GM06990 (cell line): ENCODE results near the gene ARHGAP23.
"Not testable (repeated sequence)": the region's sequence is repeated elsewhere in the genome, so short reads cannot be mapped to it uniquely, and the experiment has no call there.

Experiments used
- DNase-seq: peaks from one replicate; pipeline ENCODE4 v3.0.0-alpha.2; 2011; ENCODE audit not compliant: insufficient read length; ENCODE audit errors: extremely low read depth
- H3K27me3 ChIP-seq: replicated peaks from 2 replicates; pipeline ENCODE4 v1.6.0; 2011; ENCODE audit warnings: low read length; ENCODE audit not compliant: control insufficient read depth, insufficient read depth
- H3K36me3 ChIP-seq: 2 replicates; pipeline ENCODE4 v1.5.1; 2011; ENCODE audit warnings: low read length; ENCODE audit not compliant: control insufficient read depth, insufficient read depth
- H3K4me3 ChIP-seq: replicated peaks from 2 replicates; pipeline ENCODE4 v1.5.1; 2011; ENCODE audit warnings: low read depth, mild to moderate bottlenecking, control low read depth, low read length
- TF ChIP-seq, protein P1 (sequence below): IDR thresholded peaks from 2 replicates; pipeline ENCODE4 v1.5.1; 2011; ENCODE audit warnings: low read length, control low read depth, mild to moderate bottlenecking, inconsistent platforms; ENCODE audit not compliant: insufficient read depth, poor library complexity, severe bottlenecking

The ARHGAP23 gene

DNA sequence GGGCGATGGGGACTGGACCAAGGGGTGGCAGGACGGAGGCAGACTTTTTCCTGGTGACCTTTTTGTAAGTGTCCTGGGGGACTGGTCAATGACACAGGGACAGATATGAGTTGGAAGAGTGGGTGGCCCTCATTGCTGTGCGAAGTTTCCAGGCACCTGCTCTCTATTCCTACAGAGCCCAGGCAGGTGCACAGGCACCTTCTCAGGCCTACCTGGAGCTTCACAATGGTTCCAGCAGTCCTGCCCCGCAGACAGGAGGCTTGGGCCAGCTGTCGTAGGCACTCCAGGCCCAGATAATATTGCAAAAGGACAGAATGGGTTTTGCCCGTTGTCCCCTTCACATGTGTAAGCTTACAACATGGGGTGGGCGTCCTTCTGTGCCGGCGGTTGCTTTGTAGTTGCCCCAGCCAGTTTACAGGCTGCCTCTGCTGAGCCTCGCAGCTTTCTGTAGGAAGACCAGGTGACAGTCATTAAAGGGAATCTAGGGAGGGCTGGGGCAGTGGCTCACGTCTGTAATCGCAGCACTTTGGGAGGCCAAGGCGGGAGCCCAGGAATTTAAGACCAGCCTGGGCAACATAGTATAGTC, 84.3 kb downstream of the ARHGAP23 start:
- H3K36me3 ChIP-seq, result no peaks in the 10 kb centered on the region
- H3K27me3 ChIP-seq, result no peaks in the 10 kb centered on the region; the same call in 1 of the 2 replicates
- DNase-seq, result no peak
- TF ChIP-seq, protein P1, sequence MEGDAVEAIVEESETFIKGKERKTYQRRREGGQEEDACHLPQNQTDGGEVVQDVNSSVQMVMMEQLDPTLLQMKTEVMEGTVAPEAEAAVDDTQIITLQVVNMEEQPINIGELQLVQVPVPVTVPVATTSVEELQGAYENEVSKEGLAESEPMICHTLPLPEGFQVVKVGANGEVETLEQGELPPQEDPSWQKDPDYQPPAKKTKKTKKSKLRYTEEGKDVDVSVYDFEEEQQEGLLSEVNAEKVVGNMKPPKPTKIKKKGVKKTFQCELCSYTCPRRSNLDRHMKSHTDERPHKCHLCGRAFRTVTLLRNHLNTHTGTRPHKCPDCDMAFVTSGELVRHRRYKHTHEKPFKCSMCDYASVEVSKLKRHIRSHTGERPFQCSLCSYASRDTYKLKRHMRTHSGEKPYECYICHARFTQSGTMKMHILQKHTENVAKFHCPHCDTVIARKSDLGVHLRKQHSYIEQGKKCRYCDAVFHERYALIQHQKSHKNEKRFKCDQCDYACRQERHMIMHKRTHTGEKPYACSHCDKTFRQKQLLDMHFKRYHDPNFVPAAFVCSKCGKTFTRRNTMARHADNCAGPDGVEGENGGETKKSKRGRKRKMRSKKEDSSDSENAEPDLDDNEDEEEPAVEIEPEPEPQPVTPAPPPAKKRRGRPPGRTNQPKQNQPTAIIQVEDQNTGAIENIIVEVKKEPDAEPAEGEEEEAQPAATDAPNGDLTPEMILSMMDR, result no peak
- no peak overlapping the region for H3K4me3 ChIP-seq

DNA sequence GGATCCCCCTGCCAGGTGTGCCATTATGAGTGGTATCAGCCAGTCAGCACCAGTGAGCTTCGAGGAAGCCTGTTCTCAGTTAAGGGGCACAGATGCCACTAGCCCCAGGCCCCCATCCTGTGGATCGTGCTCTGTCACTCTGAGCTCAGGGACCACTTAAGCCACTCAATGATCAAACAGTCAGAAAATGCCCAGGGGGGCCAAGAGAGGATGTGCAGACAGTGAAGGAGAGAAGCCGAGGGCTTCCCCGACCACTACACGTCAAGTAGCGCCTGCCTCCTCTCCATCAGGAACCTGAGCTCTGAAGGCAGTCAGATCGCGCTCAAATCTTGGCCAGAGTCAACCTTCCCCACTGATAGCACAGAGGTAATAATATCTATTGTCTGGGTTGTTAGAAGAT, 98.3 kb downstream of the ARHGAP23 start:
- H3K36me3 ChIP-seq, H3K27me3 ChIP-seq, H3K4me3 ChIP-seq, DNase-seq: not testable (repeated sequence)

DNA sequence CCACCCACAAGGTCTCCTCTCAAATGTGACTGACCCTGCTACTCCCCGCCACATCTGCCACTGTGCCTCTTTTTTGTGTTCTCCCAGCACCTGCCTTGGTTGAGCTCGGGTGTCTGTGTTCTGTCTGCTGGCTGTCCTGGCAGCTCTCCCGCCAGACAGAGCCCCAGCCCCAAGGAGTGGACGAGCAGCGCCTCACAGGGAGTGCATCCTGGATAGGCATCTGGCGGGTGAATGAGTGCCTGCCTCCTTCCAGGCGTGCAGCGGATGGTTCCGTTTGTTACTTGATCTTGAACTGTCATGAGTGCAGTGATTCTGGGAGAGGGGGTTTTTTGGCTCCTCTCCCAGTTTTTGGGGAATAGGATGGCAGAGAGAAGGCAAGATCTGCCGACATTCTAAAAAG, 99.9 kb downstream of the ARHGAP23 start:
- H3K27me3 ChIP-seq, DNase-seq, H3K36me3 ChIP-seq, H3K4me3 ChIP-seq: not testable (repeated sequence)

DNA sequence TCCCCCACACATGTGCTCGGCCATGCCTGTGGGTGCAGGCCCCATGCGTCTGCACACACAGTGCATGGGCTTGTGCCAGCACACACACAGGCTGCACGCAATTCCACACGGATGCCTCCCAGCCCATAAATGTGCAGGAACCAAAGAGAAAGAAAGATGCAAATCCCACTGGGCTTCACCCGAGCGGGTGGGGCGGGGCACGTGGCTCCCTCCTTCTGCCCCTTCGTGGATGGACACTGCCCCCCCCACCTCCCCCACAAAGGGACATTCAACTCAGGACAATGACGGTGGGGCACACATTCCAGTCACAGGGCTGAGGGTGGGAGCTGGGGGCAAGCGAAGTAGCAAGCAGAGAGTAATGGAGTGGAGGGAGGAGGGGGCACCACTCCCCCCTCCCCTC, 102.6 kb downstream of the ARHGAP23 start:
- not testable (repeated sequence) for H3K4me3 ChIP-seq, DNase-seq, H3K36me3 ChIP-seq, H3K27me3 ChIP-seq

DNA sequence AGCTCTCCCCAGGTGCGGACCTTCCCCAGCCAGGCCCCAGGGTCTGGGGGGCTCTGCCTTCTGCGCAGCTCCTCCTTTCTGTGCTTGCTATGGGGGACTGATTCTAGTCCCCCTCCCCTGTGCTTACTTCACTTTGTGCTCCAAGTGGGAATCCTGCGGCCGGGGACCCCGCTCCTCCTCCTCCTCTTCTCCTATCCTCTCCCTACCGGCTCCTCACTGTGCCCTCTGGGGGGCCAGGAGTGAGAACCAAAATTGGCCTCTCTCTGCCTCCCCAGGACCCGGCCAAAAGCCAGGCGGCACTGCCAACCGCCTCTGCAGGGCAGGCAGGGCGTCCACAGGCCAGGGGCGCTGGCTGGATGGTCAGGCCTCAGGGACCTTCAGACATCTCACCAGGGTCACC, 103.5 kb downstream of the ARHGAP23 start:
- DNase-seq, H3K36me3 ChIP-seq, H3K4me3 ChIP-seq, H3K27me3 ChIP-seq: not testable (repeated sequence)

DNA sequence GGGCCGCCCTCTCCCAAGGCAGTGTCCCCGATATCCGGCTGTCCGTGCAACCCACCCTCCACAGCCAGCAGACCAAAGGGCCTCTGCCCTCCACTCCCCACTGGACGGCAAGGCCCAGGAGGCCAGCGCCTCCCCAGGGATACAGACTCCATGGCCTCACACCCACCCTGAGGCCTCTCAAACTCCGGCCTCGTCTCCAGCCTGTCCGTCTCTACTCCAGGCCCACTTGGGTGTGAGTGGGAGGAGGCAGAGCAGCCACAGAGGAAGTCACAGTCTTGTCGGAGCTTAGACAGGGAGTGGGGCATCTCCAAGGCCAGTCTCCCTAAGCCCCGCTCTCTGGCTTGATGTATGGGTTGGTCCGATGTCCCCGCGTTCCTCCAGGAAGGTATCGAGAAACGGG, 104.2 kb downstream of the ARHGAP23 start:
- DNase-seq, result no peak
- no peaks in the 10 kb centered on the region; the same call in none of the 2 replicates for H3K27me3 ChIP-seq
- no peak overlapping the region for H3K4me3 ChIP-seq
- TF ChIP-seq, protein P1, result no peak
- no peaks in the 10 kb centered on the region for H3K36me3 ChIP-seq

DNA sequence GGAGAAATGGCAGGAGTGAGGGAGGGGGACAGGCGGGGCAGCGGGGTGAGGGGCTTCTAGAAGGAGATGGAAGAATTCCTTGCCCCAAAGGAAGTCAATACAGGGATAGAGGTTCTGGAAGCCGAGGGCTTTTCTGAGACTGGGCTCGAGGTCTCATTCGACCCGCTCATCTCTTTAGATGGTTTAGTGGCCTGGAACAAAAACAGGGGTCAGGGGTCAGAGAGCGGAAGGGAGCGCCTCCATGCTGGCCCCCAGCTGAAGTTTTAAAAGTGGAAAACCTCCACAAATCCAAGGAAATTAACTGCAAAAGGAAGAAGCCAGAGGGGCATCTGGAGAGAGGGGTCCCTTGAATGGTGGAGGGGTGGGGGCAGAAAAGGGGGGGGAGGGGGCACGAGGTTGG, 105.0 kb downstream of the ARHGAP23 start:
- Histone ChIP-seq H3K36me3 (no peaks in the 10 kb centered on the region), H3K4me3 (no peak overlapping the region), H3K27me3 (no peaks in the 10 kb centered on the region; the same call in none of the 2 replicates)
- TF ChIP-seq, protein P1, result no peak
- DNase-seq, result no peak

DNA sequence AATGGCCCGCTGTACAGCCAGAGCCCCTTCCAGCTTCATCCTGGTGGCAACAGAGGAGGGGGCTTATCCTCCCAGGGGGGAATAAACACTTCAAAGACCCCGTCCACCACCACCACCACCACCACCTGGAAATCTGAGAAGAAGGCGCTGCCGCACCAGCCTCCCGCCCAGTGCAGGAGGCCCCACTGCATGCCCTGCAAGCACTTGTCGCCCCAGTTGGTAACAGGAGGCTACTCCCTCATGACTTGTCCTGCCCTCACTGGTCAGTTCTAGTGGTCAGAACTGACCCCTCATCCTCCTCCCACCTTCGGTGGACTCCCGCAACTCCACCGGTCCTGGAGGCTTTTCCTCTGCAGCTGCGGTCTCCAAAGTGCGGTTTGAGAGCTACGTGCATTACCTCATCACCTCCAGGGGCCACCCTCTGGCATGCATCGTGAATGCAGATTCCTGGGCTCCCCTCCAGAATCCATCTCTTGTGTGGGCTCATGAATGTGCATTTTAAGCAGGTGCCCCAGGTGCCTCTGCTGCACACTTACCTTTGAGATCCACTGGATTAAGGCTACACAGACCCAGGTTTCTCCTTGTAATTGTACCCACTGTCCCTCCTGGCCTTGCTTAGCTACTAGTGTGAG, 105.7 kb downstream of the ARHGAP23 start:
- Histone ChIP-seq H3K36me3 (no peaks in the 10 kb centered on the region), H3K4me3 (no peak overlapping the region), H3K27me3 (no peaks in the 10 kb centered on the region; the same call in none of the 2 replicates)
- TF ChIP-seq, protein P1, result no peak
- no peak for DNase-seq
